Endothelial cell (in vitro differentiated cells): ENCODE data around the gene SPRTN. TPM values are rescaled to one million over a fixed set of nuclear protein-coding genes. Genes with fewer than 3 reads are reported as not detected.
A peak's percentile ranks its signal among the peaks of the same experiment; 100 is the strongest.
"Not testable (repeated sequence)": the region's sequence is repeated elsewhere in the genome, so short reads cannot be mapped to it uniquely, and the experiment has no call there.

Experiments
- DNase-seq: peaks from one replicate; pipeline ENCODE4 v3.0.0; 2021; ENCODE audit warnings: low spot score
- H3K27ac Mint-ChIP-seq: one replicate; pipeline ENCODE4 v1.8.0; 2021; ENCODE audit warnings: mixed read lengths, inconsistent platforms; ENCODE audit not compliant: unreplicated experiment
- H3K27me3 Mint-ChIP-seq: one replicate; pipeline ENCODE4 v1.8.0; 2021; ENCODE audit warnings: mild to moderate bottlenecking, moderate library complexity, mixed read lengths, inconsistent platforms; ENCODE audit not compliant: unreplicated experiment
- H3K36me3 Mint-ChIP-seq: one replicate; pipeline ENCODE4 v1.8.0; 2021; ENCODE audit warnings: mild to moderate bottlenecking, low read depth, mixed read lengths, inconsistent platforms; ENCODE audit not compliant: unreplicated experiment
- H3K4me1 Mint-ChIP-seq: one replicate; pipeline ENCODE4 v1.8.0; 2021; ENCODE audit warnings: mild to moderate bottlenecking, mixed read lengths, inconsistent platforms; ENCODE audit not compliant: unreplicated experiment
- H3K4me3 Mint-ChIP-seq: one replicate; pipeline ENCODE4 v1.8.0; 2021; ENCODE audit warnings: mild to moderate bottlenecking, mixed read lengths, inconsistent platforms; ENCODE audit not compliant: unreplicated experiment
- H3K9me3 Mint-ChIP-seq: one replicate; pipeline ENCODE4 v1.8.0; 2021; ENCODE audit warnings: mixed read lengths, inconsistent platforms; ENCODE audit not compliant: unreplicated experiment
- total RNA-seq: library from RNA; stranded (reverse); fragmentation: NEBNext Ultra II Directional; extraction: Animal tissue kit (Norgen Biotek cat#: 25700); gene quantifications from one replicate; pipeline ENCODE4 v1.2.1, GENCODE V29; 2021; ENCODE audit not compliant: unreplicated experiment
- TF ChIP-seq, protein P1 (sequence below): fragments of 200-600 bp; sonication (generic); IDR thresholded peaks from one replicate; pipeline ENCODE4 v1.5.0; 2021; ENCODE audit warnings: antibody characterized with exemption; ENCODE audit not compliant: unreplicated experiment

The SPRTN gene
- total RNA-seq, 1 donor from 2014 or later = 13.5 TPM

DNA sequence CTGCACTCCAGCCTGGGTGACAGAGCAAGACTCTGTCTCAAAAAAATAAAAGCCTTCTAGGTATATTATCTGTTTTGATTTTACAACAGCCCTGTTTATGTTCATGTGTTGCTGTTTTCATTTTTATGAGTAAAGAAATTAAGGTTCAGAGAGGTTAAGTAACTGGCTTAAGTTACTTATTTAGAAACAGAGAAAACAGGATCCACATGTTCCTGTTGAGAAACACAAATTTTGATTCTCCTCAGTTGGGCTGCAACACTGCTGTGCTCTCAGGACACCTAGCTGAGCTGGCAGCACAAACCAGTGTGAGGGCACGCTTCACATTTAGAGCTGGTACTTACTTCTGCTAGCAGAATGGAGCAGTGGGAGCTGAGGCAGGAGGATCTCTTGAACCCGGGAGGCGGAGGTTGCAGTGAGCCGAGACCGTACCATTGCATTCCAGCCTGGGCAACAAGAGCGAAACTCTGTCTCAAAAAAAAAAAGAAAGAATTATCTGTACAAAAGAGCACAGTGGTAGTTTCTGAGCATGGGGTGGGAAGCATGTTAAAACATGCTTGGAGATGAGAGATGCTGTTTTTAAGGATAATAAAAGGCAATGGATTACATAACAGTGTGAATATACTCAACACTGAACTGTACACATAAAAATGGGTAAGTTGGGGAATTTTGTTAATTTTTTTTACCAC lies 2.4 kb downstream of the SPRTN start:
- DNase-seq = no peak
- no peak overlapping the region for H3K27ac Mint-ChIP-seq
- peaks cover 36% of the 10 kb centered on the region for H3K4me1 Mint-ChIP-seq
- H3K27me3 Mint-ChIP-seq = peaks cover 14% of the 10 kb centered on the region
- peak overlapping the region; percentile 45 for H3K4me3 Mint-ChIP-seq
- H3K36me3 Mint-ChIP-seq = peaks cover 21% of the 10 kb centered on the region
- TF ChIP-seq, protein P1, sequence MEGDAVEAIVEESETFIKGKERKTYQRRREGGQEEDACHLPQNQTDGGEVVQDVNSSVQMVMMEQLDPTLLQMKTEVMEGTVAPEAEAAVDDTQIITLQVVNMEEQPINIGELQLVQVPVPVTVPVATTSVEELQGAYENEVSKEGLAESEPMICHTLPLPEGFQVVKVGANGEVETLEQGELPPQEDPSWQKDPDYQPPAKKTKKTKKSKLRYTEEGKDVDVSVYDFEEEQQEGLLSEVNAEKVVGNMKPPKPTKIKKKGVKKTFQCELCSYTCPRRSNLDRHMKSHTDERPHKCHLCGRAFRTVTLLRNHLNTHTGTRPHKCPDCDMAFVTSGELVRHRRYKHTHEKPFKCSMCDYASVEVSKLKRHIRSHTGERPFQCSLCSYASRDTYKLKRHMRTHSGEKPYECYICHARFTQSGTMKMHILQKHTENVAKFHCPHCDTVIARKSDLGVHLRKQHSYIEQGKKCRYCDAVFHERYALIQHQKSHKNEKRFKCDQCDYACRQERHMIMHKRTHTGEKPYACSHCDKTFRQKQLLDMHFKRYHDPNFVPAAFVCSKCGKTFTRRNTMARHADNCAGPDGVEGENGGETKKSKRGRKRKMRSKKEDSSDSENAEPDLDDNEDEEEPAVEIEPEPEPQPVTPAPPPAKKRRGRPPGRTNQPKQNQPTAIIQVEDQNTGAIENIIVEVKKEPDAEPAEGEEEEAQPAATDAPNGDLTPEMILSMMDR = no peak
- no peaks in the 10 kb centered on the region for H3K9me3 Mint-ChIP-seq

DNA sequence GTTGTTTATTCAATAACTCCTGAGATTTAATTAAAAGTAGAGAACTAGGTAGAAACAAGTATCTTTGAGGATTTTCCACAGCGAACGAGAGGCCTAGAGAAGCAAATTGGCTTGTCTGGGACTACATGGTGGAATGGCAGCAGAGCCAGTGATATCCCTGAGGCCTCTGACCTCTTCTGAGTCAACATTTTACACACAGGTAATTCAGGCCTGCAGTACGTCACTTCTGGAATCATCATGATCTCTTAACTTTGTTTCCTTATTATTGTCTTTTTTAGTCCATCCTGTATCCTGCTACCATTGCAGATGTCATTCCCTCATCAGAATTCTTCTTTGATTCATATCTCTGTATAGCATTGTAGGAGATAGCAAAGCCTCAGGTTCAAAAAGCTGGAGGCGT lies 9.9 kb downstream of the SPRTN start:
- H3K9me3 Mint-ChIP-seq = no peaks in the 10 kb centered on the region
- DNase-seq = no peak
- H3K27me3 Mint-ChIP-seq = no peaks in the 10 kb centered on the region
- TF ChIP-seq, protein P1 = no peak
- peaks cover 14% of the 10 kb centered on the region for H3K36me3 Mint-ChIP-seq
- no peak overlapping the region for H3K27ac Mint-ChIP-seq
- no peak overlapping the region for H3K4me3 Mint-ChIP-seq
- no peaks in the 10 kb centered on the region for H3K4me1 Mint-ChIP-seq

DNA sequence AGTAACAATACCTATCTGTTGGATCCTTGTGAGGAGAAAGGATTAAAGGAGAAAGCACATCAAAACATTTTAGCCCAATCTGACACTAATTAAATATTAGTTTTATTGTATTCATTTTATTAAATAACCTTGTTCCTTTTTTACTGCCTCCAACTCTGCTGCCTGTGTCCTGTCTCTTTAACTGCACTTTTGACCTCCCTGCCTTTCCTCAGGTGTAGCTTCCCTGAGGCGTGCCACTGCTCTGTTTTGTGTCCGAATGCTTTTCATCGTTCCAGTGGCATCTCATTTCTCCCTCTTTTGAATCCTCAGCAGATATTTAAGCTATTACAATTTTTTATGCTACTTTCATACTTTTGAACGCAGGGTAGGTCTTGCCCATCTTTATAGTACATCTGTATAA lies 10.3 kb downstream of the SPRTN start:
- Mint-ChIP-seq H3K4me3 (no peak overlapping the region), H3K9me3 (no peaks in the 10 kb centered on the region), H3K27ac (no peak overlapping the region), H3K36me3 (peaks cover 11% of the 10 kb centered on the region), H3K27me3 (no peaks in the 10 kb centered on the region), H3K4me1 (no peaks in the 10 kb centered on the region)
- TF ChIP-seq, protein P1 = no peak
- no peak for DNase-seq

GRCh38 chr1:231348856-231349255 lies 10.8 kb downstream of the SPRTN start:
- H3K4me1 Mint-ChIP-seq, H3K36me3 Mint-ChIP-seq, H3K27ac Mint-ChIP-seq, H3K4me3 Mint-ChIP-seq, H3K9me3 Mint-ChIP-seq, H3K27me3 Mint-ChIP-seq, DNase-seq: not testable (repeated sequence)

DNA sequence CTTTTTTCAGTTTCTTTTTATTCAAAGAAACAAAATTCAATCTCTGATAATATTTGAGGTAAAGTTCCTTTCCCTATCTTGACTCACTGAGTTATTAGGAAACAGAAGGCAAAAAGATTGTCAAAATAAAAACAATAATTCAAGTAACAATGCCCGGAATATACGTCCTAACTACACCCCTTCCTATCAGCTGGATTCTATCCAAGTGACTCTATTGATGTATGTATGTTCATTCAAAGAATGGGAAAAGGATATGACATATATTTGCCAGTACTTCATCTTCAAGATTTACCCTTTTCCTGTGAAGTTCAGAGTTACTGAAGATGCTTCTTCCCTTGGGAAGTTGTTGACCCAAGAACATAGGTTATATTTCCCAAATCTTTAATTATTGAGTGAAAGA lies 13.7 kb downstream of the SPRTN start:
- TF ChIP-seq, protein P1 = no peak
- Mint-ChIP-seq H3K4me1 (no peaks in the 10 kb centered on the region), H3K27me3 (no peaks in the 10 kb centered on the region), H3K27ac (no peak overlapping the region), H3K4me3 (peak overlapping the region; percentile 15), H3K9me3 (no peaks in the 10 kb centered on the region), H3K36me3 (peaks cover 9% of the 10 kb centered on the region)
- DNase-seq = no peak
